DMS114 treated with DMSO at 0.1 percent for 48 hours (cell line): ENCODE data around the gene GTF2A1.
A peak's percentile ranks its signal among the peaks of the same experiment; 100 is the strongest.

Source experiments
- DNase-seq: peaks from one replicate; lab custom pipeline; 2025; ENCODE audit not compliant: unreplicated experiment; lab: John Stamatoyannopoulos, UW

Gene GTF2A1

DNA sequence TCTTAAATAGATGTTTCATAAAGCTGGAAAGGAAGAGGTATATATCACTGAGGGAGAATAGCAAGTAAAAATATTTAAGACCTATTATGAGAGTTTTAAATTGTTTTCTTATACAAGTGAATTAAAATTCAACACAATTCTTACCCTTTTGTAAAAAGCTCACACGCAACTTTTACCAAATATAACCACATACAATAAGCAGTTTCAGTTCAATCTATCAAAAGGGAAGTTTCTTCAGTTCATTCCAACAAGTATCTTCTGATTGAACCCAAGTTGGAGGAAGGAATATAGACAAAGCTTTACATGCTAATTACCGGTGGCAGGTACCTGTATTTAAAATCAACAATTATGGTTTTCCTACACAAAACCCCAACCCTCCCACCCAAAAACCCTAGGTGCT, 41.1 kb downstream of the GTF2A1 start:
- no peak for DNase-seq

DNA sequence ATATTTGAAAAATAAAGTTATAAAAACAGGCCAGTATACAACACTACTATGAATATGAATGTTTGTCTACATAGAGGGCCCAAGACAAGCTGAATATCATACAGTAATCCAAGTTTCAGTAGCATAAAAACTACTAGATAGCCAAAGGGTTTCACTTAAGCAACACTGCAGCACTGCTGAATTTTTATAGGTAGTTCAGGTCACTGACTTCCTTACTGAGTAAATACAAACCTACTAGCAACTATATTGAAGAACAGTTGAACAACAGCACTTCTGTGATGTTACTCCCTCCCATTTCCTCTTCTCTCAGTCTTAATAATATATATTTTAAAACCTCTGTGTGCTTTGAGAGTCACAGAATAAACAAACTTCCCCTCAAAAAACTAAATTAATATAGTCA, 42.7 kb downstream of the GTF2A1 start:
- DNase-seq, result no peak

DNA sequence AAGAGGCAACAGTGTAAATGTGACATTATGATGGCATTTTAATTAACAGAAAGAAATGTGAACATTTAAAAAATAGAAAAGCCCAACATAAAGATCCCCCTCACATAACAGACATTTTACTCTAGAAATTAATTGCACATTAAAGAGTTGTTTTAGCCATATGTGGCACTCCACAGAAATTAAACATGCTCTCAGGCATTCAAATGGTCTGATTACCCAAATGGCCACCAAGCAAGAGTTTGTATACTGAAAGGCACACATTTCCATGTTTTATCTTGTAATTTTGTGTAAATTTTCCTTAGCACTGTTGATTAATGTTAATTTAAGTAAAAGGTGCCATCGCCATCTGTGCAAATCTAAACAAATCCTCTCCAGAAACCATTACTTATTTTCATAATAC, 43.5 kb downstream of the GTF2A1 start:
- no peak for DNase-seq

DNA sequence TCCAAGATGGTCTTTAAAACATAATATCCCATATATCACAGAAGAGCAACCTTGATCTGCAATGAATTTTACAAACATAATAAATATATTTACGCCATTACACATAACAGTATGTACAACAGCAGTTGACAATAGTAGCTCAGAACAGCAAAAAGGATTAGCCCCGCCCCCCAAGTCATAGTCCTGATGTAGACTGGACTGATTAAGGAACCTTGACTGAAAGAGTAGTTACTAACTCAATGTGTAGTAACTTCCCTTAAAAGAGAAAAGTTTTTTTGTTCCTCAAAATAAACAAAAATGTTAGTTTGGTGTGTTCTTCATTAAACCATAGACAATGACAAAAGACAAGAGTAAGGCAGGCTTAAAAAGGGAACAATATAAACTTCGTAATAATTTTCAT, 44.5 kb downstream of the GTF2A1 start:
- DNase-seq, result no peak

DNA sequence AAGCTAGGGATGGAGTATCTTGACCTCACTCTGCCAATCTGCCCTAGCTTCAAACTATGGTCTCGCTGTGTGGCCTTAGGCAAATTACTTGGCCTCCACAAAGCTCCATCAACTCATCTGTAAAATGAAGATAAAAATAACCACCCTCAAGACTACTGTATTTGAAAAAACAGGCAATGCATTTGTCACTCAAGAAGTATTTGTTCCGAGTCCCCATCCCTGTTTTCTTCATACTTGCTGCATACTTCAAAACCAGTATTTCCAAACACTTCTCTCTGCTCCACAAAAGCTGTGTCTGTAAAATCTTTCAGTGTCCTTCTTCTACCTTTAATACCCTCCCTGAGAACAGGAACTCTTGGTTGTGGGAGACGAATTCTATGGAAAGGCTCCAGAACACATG, 47.9 kb downstream of the GTF2A1 start:
- DNase-seq, result no peak

DNA sequence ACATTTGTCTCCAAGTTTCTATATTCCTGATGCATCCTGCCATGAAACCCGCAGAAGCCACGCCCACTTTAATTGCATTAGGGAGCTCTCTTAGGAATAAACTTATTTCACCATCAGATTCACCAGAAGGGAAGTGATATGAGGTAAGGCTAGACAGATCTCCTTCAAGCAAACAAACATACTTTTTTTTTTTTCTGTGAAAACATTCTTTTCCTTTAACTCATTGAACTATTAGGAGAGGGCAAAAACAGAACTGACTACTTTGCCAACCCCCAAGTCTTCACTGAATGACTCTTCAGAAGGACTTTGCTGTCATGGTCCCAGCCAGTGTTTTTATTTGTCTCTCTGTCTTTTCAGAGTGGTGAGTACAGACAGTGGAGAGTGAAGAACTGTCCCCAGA, 48.4 kb downstream of the GTF2A1 start:
- no peak for DNase-seq

DNA sequence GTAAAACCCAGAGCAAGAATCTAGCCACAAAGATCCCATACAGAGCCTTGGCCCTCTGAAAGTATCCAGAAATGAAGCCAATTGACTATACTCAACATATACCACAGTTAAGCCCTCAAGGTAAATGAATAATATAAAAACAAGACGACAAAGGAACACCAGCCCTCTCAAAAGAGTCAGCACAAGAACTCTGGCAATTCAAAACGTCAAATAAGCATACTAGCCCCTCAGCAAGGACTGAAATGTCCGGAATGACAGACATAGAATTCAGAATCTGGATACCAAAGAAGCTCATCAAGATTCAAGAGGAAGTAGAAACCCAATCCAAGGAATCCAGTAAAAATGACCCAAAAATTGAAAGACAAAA, 49.9 kb downstream of the GTF2A1 start:
- no peak for DNase-seq

DNA sequence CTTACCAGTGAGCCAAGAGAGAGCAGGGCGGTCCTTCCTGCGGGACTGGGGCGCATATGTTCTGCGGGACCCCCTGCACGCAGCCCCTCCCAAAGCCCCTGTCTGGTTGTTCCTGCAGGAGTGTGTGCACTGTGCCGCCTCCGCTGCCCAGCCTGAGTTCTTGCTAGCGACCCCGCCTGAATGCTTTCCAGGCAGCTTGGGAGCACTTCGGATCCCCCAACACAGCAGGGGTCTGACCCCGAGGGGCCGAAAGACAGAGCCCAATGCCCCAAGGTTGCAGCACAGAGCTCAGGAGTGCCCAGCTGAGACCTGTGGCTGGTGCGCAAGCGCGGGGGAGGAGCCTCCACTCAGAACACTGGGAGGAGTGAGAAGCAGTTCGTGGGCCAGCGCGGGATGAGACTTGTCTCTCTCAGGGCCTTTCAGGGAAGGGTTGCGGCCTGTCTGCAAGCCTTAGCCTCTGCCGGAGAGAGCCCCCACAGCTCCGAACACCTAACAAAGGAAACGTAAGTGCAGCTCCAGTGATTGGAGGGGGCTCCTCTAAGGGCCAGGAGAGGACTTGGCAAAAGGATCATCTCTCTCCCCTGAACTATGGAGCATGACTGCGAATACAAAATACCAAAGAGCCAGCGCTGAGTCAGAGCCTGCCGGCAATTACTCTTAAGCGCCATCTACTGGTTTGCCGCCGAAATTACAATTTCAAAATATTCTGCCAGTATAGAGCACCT, 50.5 kb downstream of the GTF2A1 start:
- peak; percentile 86 for DNase-seq

DNA sequence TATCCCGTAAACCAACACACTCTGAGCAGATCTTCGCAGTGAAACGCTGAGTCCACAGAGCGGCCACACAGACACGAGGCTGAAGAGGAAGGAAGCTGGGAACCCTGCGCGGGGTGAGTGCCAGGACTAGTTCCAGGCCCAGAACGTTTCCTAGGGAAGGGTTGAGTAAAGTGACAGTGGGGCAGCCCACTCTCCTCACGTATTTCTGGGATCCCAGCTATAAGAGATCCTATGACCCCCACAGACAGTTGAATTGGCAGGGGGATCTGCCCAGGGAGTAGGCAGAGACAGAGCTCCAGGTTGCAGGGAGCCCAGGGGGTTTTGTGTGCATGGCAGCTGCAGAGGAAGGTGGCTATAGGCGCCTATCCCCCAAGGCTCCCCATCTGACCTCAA, 51.1 kb downstream of the GTF2A1 start:
- no peak for DNase-seq

DNA sequence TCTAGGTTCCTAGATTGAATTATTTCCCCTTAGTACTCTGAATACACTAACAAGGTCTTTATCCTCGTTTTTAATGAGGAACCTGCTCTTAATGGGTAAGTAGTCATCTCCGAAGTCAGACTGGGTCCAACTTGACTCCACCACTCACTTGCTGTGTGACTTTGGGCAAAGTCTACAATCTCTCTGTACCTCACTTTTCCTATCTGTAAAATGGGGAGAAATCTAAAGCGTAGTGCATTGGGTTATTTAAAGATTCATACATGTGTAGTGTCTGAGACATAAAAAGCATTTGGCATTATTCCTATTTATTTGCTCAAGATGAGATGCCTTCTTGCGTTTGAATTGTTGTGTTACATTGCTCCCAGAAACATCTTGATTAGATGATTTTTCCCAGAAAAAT, 51.5 kb downstream of the GTF2A1 start:
- DNase-seq, result no peak

DNA sequence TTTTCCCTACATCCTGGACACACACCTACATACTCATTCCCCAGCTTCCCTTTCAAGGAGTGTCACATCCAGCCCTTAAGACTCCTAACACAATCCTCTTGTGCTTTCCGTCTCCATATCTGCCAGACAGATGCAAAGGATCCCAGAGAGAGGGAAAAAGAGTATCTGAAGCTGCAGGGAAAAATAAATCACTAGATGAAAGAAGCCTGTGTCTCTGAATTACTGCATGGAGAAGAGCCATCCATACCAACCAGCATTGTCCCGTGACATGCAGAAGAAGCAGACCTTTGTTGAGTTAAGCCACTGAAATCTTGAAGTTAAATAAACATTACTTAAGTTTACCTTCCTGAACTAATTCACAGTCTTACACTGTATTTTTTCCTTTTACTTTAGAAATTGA, 54.6 kb downstream of the GTF2A1 start:
- no peak for DNase-seq

DNA sequence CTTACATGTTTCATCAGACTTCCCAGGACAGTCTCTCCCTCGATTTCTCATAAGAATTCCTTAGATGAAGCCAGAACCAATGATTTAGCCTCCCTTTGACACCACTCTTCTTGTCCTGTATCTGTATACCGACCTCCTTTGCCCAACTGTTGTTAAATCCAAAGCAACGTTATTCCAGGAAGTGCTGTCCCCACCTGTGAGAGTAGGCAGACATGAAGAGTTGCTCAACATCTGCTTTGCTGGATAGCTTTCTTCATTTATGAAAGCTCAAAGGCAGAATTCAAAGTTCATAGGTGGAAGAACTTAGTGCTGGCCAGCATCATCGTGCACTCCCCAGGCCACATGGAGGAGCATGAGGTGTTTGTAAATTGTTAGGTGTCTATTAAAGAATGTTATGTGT, 55.6 kb downstream of the GTF2A1 start:
- no peak for DNase-seq

DNA sequence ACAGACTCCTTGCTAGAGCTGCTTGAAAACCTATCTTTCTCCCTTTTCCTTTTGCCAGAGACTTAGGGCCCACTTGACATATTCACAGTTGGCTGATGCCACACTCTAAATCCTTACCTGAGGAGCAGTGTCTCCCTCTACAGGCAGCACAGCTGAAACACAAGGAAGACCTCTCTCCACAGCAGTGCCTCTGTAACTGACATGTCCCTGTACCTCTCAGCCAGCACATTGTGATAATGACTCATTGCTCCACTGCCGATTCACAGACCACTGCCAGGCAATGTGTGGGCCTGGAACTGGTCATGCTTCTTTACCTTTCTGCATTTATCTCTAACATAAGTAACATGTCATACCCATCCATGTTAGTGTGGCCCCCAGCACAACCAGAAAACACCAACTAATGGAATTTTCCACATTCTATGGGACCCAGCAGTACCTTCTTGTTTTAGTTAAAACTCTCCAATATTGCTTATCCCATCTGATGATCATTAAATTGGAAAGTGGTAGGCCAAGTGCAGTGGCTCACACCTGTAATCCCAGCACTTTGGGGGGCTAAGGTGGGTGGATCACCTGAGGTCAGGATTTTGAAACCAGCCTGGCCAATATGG, 56.5 kb downstream of the GTF2A1 start:
- DNase-seq, result no peak

DNA sequence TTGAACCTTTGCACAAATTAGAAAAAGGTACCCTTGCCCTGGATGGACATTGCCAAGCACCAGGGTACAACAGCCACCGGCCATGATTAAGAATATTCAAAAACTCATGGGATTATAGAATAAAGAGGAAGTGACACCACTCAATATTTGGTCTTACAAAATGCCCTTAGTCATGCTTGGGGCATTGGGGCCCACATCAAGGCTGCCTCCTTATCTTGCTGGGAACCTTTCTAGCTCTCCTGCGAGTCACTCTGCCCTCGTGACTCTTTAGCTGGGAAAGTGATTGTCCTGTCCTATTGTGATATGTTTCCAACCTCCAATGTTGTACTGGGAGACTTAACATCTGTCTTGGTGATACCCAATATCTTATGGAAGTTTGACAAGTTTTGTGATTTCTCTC, 57.8 kb downstream of the GTF2A1 start:
- DNase-seq, result no peak

DNA sequence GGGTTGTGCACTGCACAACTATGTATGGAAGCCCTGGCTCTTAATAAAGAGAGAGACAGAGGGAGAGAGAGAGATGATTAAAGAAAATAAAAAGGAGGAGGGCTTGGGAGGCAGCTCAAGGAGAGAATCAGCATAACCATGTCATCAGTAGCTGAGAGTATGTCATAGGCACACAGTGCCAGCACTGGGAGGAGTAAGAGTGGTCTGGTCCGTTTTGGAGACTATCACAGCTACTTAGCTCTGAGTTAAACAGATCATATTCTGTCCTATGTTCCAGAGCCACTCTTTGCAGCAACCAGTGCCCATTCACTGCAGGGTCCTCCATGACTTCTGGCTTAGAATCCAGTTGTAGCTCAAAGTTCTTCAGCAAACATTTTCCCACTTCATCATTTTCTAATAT, 59.0 kb downstream of the GTF2A1 start:
- DNase-seq, result no peak

DNA sequence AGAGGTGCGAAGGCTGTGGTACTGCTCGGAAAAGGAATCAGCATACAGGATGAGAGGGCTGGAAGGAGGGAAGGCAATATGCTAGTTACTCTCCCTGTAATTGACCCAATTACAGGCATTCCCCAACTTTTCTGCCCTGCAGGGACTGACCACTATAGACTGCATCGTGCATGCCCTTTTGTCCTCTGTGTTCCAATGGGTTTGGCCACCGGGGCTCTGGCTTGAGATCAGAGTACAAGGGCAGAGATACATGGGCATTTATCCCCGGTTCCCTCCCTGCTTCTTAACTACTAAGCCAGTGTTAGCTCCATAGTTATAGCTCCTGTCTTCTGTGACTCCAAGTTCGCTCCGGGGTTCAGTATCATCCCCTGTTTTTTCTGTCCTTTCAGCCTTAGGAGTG, 59.7 kb downstream of the GTF2A1 start:
- no peak for DNase-seq

DNA sequence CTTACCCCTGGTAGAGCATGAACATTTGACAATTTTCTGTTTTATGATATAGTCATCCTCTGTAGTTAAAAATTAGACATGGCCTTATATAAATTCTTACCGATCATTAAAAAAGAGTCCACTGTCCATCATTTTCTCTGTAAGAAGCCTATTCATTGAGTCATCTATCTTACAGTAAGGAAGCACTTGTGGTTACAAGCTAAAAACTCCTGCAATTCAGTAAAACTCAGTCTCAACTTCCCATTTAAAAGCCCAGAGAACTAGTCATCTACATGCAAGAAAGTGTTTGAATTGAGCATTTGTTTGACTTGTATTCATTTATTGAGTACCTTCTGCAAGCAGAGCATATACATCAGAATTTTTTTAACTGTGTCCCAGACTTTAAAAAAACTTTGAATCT, 63.3 kb downstream of the GTF2A1 start:
- DNase-seq, result no peak

DNA sequence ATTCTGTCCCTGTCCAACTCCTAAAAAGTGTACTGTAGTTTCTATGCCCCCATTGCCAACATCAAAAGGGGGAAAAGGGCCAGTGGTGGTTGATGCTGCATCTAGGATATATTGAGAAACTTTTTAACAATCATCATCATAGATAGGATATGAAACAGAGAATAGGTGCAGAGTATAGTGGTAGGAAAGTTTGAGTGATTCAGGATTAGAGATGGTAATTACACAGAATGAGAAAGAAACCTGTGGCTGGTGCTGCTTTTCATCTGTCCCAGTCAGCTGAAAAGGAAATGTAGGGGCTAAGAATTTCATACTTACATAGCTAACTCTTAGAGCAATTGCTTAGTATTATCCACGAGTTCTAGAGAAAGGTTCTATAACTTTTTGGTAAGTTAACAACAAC, 67.6 kb downstream of the GTF2A1 start:
- no peak for DNase-seq

DNA sequence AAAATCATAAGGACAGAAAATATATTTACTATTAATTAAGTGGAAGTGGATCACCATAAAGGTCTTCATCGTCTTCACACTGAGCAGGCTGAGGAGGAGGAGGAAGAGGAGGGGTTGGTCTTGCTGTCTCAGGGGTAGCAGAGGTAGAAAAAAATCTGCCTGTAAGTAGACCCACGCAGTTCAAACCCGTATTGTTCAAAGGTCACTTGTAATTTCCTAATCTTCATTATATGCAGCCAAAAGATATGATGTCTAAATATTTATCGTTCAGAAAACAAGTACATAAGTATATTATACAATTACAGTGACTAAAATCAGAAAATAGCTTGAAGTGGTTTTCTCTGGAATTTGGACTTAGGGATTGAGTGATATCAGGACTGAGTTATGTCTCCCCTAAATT, 72.1 kb downstream of the GTF2A1 start:
- no peak for DNase-seq

DNA sequence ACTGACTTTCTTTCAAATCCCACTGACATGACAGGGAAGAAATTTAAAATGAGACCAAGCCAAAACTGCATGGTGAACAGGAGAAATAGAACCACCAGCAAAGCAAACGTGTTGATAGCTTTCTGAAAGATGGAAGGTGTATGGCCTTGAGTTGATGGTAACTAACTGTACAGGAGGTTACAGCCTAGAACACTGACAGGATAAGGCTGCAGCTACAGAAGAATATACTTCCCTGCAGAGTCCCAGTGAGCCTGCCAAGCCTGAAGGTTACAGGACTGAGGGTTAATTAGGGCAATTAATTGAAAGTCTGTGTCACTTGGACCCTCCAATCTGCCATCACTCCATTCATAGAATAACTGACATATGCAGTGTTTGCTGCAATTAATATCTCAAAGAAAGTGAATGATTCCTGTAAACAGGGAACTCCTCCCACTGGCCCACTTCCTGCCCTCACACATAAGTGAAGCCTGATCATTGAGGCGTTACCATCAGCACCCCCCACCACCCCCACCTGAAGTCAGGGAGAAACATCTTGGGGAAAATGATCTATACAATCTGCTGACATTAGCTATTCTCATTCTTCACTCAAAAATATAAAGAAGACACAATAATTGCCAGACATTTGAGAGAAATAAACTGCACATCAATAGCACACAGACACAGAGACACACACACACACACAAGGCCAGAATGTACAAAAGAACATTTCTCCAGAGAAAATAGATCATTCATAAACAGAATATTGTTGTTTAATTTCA, 73.4 kb downstream of the GTF2A1 start:
- DNase-seq, result no peak

DNA sequence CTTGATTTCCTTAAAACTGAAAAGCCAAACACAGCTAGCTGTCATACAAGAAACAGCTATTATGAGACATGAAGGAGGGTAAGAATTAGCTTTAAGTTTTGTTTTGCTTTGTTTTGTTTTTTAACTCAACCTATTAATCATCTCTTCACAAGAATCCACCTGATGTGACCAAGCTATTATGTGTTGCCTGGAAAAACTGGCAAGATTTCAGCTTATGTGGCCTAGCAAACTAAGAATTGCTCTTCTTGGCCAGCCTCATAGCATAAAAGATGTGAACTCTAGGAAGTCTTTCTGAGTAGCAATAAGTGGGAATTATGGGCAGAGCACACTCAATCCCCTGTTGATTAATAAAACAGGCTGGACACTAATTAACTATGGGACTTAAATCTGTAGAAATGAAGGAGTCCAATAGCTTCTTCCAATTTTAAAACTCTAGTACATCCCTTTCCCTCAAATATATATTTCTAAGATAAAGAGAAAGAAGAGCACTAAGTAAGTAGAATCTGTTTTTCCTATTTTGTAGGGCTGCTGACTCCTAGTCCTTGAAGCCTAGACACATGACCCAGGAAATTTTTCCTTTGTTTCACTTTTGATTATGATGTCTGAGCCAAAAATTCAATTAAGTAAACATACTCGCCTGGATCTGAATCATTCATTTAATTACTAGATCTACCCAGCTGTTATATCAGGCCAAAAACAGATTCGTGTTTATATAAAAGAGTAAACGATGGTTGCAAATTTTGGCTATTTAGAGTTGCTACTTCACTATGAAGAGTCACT, 75.7 kb downstream of the GTF2A1 start:
- no peak for DNase-seq

DNA sequence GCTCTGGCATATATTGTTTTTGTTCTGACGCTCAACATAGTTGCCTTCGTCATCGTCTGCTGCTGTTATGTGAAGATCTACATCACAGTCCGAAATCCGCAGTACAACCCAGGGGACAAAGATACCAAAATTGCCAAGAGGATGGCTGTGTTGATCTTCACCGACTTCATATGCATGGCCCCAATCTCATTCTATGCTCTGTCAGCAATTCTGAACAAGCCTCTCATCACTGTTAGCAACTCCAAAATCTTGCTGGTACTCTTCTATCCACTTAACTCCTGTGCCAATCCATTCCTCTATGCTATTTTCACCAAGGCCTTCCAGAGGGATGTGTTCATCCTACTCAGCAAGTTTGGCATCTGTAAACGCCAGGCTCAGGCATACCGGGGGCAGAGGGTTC, 77.0 kb downstream of the GTF2A1 start:
- DNase-seq, result no peak
